HG02610 (cell line): ENCODE results near the gene ADGRB3.
"Not testable (repeated sequence)": the region's sequence is repeated elsewhere in the genome, so short reads cannot be mapped to it uniquely, and the experiment has no call there.

Experiments
- ATAC-seq: cut with Tn5 transposase; IDR thresholded peaks from one replicate; pipeline ENCODE4 v1.9.1; 2021; ENCODE audit warnings: mild to moderate bottlenecking, moderate library complexity; ENCODE audit not compliant: unreplicated experiment

Gene ADGRB3

DNA sequence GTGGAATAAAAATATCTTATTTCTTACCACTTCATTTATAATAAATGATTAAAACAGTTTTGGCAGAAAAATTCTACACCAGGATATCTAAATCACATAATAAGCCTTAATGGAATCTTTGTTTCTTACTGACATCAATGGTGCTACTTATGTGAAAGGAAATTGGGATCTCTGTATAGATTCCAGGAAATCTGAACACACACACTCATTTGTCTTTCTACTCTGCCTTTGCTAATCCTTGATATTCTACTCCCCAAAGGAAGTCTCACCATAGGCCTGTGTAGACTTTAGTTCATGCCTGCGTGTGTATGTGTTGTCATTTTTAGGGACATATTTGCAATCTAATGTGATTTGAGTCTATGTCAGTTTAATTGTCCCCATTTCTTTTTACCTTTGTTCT is 7.9 kb downstream of the ADGRB3 start:
- ATAC-seq: no peak

DNA sequence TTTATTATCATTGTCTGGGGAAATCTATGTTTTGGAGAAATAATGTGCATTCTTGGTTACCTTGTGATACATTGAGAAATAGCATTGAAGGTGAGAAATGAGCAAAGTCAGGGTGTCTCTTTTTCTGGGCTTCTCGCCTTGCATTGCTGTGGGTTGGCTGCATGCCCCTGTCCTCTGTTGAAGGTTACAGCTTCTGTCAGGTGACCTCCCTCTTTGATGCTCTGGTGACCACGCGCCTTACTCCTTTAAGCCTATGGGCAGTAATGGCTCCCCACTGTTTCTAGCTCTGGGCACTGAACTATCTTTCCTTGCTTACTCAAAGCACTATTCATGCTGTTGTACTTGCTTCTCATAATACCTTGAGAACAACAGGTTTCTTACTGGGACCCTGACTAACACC is 14.6 kb downstream of the ADGRB3 start:
- ATAC-seq: no peak

DNA sequence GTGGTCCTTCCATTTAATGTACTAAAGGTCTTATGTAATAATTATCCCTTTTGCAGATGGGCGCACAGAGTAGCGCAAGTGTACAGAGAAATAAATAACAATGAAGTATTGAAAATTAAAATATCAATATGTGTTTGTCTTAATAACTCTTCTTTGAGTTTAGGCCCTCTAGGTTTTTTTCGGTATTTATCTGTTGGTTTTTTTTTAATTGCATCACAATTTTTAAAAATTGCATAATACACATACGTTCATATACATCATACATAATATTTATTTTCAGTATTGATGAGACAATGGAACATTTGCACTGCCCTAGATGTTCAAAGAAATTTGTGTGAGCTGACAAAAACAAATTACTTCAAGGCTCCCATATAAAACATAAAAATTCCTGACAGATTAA is 15.1 kb downstream of the ADGRB3 start:
- no peak for ATAC-seq

DNA sequence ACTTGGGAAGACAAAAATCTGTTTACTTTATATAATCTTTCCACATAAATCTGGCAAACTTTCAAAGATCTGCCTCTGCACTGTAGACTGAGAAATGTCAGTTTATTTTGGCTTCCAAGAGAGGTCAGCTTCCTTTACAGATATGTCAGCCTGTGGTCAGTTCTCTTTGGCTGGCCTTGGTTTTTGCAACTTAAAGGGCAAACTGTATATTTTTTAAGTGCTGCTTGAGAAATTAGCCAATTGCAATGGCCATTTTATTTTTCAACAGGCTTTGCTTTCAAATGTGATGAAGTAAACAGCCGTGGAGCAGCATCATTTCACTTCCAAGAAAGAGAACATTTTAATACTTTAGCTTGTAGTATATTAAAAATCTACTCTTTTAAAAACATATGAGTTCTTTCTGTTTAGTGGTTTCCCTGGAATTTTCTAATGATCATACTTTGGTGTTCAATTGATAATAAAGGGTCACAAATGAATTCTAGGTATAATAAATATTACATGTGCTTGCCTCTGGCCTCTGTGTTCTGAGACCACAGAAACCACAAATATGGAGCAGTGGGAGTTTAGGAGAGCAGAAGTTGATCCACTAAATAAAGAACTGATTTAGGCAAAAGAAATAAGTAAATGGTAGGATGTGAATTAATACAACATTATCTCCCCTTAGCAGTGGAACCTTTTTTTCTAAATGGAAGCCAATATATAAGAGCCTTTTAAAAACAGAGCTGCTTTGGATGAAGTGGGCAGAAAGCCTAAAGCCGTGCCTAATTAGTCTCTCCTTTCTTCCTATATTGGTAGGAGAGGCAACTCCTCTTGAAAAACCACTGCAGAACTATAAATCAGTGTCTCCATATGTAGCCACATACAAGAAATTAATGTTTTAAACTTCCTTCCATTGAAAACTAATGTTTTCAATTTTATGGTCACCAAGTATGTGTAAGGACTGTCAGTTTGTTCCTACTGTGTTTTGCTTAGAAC is 16.2 kb downstream of the ADGRB3 start:
- no peak for ATAC-seq

DNA sequence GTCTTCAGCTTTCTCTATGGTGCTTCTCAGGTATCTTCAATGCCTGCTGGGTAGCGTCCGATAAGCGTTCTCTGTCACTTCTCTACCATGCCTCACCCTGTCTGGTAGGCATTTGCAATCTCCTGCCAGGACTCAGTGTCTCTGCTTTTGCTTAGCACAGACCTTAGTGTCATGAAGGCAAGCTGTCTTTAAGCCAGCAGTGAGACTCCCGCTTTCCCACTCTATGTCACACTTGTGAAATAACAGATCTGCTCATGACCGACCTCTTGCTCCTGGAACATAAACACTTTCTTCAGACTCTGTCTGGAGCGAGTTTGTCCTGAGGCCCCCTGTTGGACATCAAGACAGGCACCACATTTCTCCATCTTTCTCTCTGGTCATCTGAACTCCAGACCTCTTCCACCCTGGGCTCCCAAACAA is 17.0 kb downstream of the ADGRB3 start:
- ATAC-seq: no peak

DNA sequence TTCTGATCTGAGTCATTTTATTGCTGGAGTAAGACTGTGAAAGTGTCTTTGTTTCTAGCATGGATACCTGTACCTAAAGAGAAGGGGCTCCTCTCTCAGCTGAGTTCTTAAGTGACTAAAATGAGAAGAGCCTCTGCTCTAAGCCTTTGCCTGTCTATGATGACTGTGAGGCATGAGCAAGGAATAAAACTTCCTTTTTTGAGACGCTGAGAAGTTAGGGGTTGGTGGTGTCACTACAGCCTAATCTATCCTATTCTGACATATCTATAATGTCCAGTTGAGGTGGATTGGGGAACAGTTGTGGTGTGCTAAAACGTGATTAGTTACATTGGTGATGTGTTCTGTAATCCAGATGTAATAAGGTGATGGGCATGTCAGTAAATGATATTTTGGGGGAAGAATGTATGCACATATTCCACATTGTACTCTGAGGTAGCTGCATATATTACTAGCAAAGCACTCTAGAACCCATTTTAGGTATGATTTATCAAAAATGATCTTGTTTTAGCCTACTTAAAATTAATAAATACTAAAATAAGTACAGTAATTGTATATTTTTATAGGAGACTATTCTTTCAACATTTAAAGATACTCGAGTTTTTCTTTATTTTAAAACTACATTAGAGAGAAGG is 18.1 kb downstream of the ADGRB3 start:
- no peak for ATAC-seq

DNA sequence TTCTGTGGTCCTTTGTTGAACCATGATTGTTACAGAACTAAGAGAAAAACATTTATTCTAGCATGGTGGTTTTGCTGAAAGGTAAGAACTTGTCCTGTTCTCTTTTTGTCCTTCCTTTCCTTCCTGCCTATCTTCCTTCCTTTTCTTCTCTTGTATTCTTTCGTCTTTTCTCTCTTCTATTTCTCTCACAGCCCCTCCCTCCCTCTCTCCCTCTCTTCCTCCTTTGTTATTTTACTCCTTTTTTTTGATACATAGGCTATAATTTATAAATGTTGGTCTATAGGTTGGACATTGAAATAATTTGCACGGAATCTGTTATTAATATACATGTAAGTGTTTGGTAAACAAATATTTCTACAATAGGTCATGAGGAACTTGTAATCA is 18.6 kb downstream of the ADGRB3 start:
- no peak for ATAC-seq

DNA sequence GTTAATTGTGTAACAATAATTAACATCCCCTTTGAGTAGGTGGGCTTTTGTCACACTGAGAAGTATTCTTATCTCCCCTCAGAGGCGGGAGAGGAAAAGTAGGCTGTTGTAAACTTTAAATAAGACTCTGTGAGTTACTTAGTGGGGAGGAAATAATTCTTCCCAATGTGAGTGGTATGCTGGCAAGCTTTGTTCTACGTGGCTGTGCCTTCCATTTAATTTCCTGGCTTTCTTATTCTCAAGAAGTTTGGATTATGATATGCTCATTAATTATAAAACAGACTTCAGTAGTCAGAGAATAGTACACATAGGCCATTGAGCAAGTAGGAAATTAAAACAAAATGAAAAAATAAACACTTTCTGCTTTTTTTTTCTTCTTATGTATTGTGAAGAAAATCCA is 19.1 kb downstream of the ADGRB3 start:
- ATAC-seq: no peak

DNA sequence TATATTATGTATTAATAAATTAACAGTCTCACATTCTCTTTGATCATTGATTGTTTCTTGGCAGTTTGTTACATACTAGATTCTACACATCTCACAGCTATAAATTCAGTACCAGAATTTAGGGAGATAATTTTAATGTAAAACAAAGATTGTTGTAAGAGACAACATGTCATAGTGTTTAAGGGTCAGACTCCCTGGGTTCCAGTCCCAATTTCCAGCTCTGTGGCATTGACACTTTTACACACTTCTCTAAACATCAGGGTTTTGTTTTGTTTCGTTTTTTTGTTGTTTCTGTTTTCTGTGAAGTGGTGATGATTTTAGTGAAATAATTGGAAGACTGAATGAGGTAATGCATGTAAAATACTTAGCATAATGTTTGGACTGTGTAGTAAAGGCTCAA is 19.9 kb downstream of the ADGRB3 start:
- ATAC-seq: no peak

DNA sequence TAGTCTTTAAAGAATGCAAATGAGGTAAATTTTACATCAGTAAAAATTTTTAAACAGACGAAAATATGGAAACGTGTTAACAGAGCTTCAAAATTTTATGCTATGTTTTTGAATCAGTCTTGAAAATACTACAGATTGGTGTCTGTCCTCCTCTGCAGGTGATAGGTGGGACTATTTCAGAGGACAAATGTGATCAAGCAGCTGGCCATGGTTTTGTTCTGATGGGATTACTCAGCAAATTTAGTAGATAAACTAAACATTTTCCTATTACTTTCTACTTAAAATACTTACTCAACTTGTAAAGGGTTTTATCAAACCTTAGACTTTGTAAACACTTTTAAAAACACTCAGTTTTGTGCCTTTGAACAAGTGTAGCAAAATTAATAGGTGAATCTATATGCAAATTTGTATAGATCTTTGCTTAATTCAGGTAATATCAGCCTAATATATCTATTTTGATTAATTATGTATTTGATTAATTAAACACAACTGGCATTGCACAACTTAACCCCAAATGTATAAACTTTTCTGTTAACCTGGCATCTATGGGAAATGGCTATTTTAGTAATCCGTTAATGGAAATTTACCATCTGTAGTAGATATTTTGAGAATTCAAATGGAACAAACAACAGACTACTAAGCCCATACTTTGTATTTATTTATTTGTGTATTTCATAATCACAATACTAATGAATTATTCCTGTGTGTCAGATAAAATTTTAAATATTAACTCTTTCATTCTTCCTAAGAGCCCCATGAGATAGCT is 22.5 kb downstream of the ADGRB3 start:
- ATAC-seq: no peak

DNA sequence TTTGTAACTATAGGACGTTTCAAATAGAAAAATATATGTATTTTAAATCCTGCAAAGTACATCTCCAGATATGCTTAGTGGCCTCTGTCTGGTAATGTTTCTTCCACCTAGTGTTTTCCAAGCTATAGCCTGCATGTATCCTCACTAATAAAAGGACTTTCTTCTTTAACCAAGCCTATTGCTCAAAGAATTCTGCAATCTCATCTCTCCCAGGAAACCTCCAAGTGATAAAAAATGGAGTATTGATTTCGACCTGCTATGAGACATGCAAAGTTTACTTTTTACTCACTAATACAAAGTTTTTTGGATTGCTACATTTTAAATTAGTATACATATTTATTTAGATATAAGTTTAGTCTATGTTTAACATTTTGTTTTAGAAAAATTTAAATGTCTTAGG is 23.3 kb downstream of the ADGRB3 start:
- ATAC-seq: no peak

DNA sequence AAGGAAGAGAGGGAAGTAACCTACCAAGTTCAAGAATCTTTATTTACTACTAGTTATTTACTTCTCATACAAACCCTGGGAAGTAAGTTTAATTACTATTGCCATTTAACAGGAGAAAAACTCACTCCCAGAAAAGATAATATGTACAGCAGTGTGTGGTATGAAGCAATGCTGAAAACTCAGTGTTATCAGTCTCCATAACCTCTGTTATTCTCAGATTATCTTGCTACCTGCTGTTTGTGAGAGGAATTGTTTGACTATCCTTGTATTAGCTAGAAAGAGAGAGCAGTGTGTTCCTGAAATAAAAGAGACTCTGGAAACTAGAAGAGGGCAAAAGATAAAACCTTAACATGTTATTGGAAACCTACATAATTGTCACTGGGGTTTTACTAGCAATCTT is 38.2 kb downstream of the ADGRB3 start:
- ATAC-seq: no peak

DNA sequence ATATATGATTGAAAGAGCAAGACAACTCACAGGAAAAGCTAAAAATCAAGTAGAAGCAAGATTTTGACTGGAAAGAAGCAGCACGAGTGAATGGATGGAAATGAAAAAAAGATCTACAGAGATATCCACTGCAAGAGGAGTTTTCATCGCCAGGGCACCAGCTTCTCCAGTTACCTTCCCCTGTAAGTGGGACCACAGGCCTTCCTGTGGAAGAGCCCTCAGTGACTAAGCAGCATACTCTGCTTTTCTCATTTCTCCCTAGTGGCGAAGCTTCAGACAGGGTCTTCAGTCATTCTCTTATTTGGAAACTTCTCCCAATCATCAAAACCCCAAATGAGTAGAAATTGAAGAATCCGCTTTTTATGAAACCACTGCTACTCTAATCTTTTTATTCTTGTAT is 40.5 kb downstream of the ADGRB3 start:
- ATAC-seq: no peak

DNA sequence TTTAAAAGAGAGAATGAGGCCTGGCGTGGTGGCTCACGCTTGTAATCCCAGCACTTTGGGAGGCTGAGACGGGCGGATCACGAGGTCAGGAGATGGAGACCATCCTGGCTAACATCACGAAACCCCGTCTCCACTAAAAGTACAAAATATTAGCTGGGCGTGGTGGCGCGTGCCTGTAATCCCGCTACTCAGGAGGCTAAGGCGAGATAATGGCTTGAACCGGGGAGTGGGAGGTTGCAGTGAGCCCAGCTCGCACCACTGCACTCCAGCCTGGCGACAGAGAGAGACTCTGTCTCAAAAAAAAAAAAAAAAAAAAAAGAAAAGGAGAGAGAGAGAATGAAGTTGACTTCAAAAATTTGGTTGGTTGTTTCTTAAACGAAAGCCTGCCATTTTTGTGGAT is 41.0 kb downstream of the ADGRB3 start:
- not testable (repeated sequence) for ATAC-seq

DNA sequence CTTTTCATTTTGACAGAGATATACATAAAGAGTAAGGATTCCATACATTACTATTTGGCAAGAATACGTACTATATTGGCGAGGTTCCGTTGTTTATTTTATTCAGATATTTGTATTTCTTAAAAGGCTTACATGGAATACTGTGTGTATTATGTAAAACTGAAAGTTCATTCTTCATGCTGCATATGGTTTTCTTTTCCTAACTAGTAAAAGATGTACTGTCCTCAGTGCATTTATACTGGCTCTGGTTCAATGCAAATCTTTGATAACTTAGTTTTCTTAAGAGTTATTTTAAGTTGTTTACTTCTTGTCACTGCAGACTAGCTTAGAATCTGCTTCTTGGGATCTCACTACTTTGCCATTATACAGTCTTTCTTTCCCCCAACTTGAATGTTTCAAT is 42.0 kb downstream of the ADGRB3 start:
- ATAC-seq: no peak

DNA sequence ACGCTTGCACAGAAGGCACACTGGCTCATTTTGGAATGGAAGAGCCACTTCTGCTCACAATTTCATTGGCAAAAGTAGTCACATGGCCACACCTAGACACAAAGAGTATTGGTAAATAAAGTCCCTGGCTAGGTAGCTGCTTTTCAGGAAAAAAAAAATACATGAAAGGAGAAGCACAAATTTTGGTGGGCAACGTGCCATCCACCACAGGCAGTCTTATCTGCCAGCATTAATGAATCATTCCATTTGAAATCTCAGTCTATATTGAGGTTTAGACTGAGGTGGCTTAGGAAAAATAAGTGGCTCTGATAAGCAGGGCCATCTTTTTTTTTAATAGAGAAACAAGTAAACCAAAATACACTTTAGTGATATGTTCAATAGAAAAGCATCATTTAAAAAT is 44.3 kb downstream of the ADGRB3 start:
- no peak for ATAC-seq

DNA sequence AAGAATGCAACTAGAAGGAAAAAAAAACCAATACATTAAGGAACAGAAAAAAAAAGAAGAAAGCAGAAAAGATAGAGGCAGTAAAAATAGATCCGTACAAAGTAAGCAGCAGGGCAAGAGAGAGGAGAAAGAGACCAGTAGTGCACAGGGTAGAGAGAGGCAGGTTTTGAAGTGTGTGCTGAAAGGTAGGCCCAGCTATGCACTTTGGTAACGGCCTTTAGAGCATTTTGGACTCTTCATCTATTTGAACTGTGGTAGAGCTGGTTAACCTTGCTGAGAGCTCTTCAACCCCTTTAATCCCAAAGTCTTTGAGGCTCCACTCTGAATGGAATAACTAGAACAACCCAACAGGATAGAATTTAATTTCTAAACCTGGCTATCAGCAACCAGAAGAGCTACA is 45.2 kb downstream of the ADGRB3 start:
- ATAC-seq: no peak

DNA sequence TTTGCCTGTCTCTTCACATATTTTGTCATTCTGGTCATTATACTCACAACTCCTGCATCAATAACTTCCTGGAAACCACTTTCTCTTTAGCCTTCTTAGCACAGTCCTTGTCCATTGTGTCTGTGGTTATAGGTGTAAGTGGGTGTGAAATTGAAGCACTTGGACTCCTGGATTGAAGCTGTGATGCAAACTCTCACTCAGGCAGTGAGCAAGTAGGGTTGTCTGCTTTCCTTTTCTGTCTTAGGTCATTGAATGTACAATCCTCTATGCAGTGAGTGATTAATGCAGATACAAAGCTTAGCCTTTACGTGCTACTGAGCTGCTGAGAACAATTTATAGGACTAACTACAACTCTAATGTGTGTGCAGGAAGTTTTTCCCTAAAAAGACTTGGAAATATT is 54.8 kb downstream of the ADGRB3 start:
- no peak for ATAC-seq

DNA sequence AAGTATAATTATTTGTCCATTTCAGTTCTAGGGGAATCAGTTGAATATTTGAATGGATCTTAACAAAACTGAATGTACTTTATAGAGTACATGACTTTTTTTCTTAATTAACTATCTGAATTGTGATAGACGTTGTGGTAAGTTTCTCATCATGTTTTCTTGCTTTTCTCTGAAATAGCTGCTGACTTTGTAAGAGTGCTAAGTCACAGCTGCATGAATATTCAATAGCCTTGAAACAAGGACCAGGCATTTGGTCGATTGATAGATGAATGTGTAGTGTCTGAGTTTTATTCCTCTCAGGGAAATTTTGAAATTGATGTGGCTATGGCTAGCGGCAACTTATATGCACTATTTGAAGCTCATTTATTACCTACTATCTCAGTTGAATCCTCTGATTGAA is 56.0 kb downstream of the ADGRB3 start:
- no peak for ATAC-seq

DNA sequence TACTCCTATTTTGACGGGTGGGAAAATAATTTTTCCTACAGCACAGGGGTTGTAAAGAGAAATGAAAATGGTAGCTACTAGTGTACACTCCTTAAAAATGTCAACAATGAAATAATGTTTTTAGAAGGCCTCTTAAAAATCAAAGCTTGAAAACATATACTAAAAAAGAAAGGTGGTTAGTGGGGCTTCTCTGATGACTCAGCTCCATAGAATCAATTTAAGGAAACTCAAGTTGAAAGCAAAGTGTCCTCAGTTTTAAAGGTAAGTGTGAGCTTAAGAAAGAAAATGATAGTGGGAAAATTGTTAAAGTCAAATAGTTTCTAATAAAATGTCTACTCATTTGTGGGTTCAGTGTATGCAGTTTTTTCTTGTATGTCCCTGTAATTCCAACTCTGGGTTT is 58.2 kb downstream of the ADGRB3 start:
- ATAC-seq: no peak

DNA sequence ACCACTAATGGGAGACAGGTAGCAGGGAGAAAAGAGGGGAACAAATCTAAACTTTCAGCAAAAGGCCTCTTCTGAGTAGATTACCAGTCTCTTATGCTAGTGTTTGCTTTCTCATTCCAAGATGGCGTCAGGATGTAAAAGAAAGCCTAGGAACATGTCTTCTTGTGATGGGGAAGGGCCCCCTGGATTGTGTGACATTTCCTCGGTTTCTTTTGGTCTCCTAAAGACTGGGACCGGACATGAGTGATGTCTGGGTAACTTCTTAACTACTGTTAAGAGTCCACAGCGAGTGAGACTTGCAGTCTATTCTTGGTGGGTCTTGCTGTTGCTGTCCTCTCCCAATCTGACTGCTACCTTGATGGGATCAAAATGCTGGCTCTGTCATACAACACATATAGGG is 60.3 kb downstream of the ADGRB3 start:
- ATAC-seq: no peak

DNA sequence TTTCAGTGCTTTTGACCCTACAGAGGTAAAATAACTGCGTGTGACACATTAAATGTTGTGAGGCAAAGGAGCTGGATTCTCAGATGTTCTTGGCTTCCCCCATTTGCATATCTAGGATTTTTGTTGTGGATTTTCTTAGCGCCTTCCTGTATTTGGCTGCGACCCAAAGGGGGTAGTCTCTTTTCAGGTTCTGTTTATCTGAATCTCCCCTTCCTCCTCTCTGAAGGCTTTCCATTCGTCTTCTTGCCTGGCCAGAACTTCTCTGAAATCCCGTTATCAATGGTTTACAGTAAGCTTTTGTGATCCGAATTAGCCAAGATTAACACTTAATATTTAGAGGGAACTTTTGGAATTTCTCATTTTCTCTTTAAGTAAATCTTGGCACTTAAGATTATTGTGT is 60.8 kb downstream of the ADGRB3 start:
- no peak for ATAC-seq
